WTC11 (cell line): ENCODE data around the gene SHISA7. TPM values are rescaled to one million over a fixed set of nuclear protein-coding genes. Genes with fewer than 3 reads are reported as not detected.

Experiments
- ATAC-seq: fragments of 200-7000 bp; cut with Tn5 transposase; 2 replicates; pipeline ENCODE4 v1.10.0; 2021; ENCODE audit warnings: mild to moderate bottlenecking, moderate library complexity
- CTCF ChIA-PET: fragments of 300-600 bp; sonication (Branson Sonifier 250); formaldehyde crosslinking; loops from one replicate; lab custom pipeline; 2021; ENCODE audit warnings: antibody characterized with exemption; lab: Charles Lee
- POLR2A ChIA-PET: fragments of 350-600 bp; sonication (Branson Sonifier 250); formaldehyde crosslinking; loops from one replicate; lab custom pipeline; 2021; ENCODE audit warnings: antibody characterized with exemption; lab: Charles Lee
- DNase-seq: peaks from one replicate; pipeline ENCODE4 v3.0.0; 2021; ENCODE audit warnings: low spot score
- H3K27ac Mint-ChIP-seq: 2 replicates; pipeline ENCODE4 v1.8.0; 2021; ENCODE audit warnings: mixed read lengths
- H3K27me3 Mint-ChIP-seq: 2 replicates; pipeline ENCODE4 v1.8.0; 2021; ENCODE audit warnings: low read depth, mild to moderate bottlenecking, moderate library complexity, mixed read lengths
- H3K36me3 Mint-ChIP-seq: 2 replicates; pipeline ENCODE4 v1.8.0; 2021; ENCODE audit warnings: mixed read lengths
- H3K4me1 Mint-ChIP-seq: 2 replicates; pipeline ENCODE4 v1.8.0; 2022; ENCODE audit warnings: mixed read lengths
- H3K4me3 Mint-ChIP-seq: 2 replicates; pipeline ENCODE4 v1.8.0; 2021; ENCODE audit warnings: mild to moderate bottlenecking, moderate library complexity, mixed read lengths
- H3K9me3 Mint-ChIP-seq: 2 replicates; pipeline ENCODE4 v1.8.0; 2021; ENCODE audit warnings: mixed read lengths
- ARID4B ChIP-seq: sonication (generic); formaldehyde crosslinking; IDR thresholded peaks from 2 replicates; pipeline ENCODE4 v1.8.0; 2023; ENCODE audit warnings: missing genetic modification reagents, mild to moderate bottlenecking, borderline replicate concordance
- E2F1 ChIP-seq: sonication (generic); formaldehyde crosslinking; IDR thresholded peaks from 2 replicates; pipeline ENCODE4 v1.8.0; 2022; ENCODE audit warnings: mild to moderate bottlenecking, missing genetic modification reagents
- ELF4 ChIP-seq: sonication (generic); formaldehyde crosslinking; IDR thresholded peaks from 2 replicates; pipeline ENCODE4 v1.8.1; 2022; ENCODE audit warnings: low read depth, mild to moderate bottlenecking, moderate library complexity, missing genetic modification reagents
- FOXP1 ChIP-seq: sonication (generic); formaldehyde crosslinking; IDR thresholded peaks from 2 replicates; pipeline ENCODE4 v1.8.0; 2022; ENCODE audit warnings: missing genetic modification reagents, mild to moderate bottlenecking, moderate library complexity, borderline replicate concordance
- FOXP4 ChIP-seq: sonication (generic); formaldehyde crosslinking; IDR thresholded peaks from 2 replicates; pipeline ENCODE4 v1.8.0; 2022; ENCODE audit warnings: mild to moderate bottlenecking, missing genetic modification reagents
- HMGXB4 ChIP-seq: sonication (generic); formaldehyde crosslinking; IDR thresholded peaks from 2 replicates; pipeline ENCODE4 v1.8.1; 2023; ENCODE audit warnings: mild to moderate bottlenecking, moderate library complexity, missing genetic modification reagents
- IRF1 ChIP-seq: sonication (generic); formaldehyde crosslinking; IDR thresholded peaks from 2 replicates; pipeline ENCODE4 v1.8.0; 2023; ENCODE audit warnings: missing genetic modification reagents
- MAX ChIP-seq: sonication (generic); formaldehyde crosslinking; IDR thresholded peaks from 2 replicates; pipeline ENCODE4 v1.8.0; 2022; ENCODE audit warnings: mild to moderate bottlenecking, missing genetic modification reagents
- MYBL2 ChIP-seq: sonication (generic); formaldehyde crosslinking; IDR thresholded peaks from 2 replicates; pipeline ENCODE4 v1.8.1; 2023; ENCODE audit warnings: mild to moderate bottlenecking, moderate library complexity, missing genetic modification reagents
- NFE2L1 ChIP-seq: sonication (generic); formaldehyde crosslinking; IDR thresholded peaks from 2 replicates; pipeline ENCODE4 v1.8.1; 2023; ENCODE audit warnings: missing genetic modification reagents
- NFYB ChIP-seq: sonication (generic); formaldehyde crosslinking; conservative IDR thresholded peaks from 2 replicates; pipeline ENCODE4 v1.8.0; 2022; ENCODE audit warnings: low read depth, missing genetic modification reagents
- NR3C1 ChIP-seq: sonication (generic); formaldehyde crosslinking; conservative IDR thresholded peaks from 2 replicates; pipeline ENCODE4 v1.8.1; 2023; ENCODE audit warnings: low read depth, mild to moderate bottlenecking, missing genetic modification reagents
- PRRX2 ChIP-seq: fragments of 250-450 bp; sonication (Bioruptor Pico); IDR thresholded peaks from 2 replicates; pipeline ENCODE4 v1.8.0; 2021; ENCODE audit warnings: mild to moderate bottlenecking
- STAT6 ChIP-seq: sonication (generic); formaldehyde crosslinking; conservative IDR thresholded peaks from 2 replicates; pipeline ENCODE4 v1.8.1; 2023; ENCODE audit warnings: mild to moderate bottlenecking, low read depth, missing genetic modification reagents, moderate library complexity
- TCF7 ChIP-seq: sonication (generic); formaldehyde crosslinking; IDR thresholded peaks from 2 replicates; pipeline ENCODE4 v1.8.0; 2022; ENCODE audit warnings: mild to moderate bottlenecking, low read depth, missing genetic modification reagents, moderate library complexity
- TEAD1 ChIP-seq: sonication (generic); formaldehyde crosslinking; IDR thresholded peaks from 2 replicates; pipeline ENCODE4 v1.8.0; 2022; ENCODE audit warnings: mild to moderate bottlenecking, missing genetic modification reagents
- ZMAT4 ChIP-seq: fragments of 250-450 bp; sonication (Bioruptor Pico); IDR thresholded peaks from 2 replicates; pipeline ENCODE4 v1.9.0; 2021; ENCODE audit warnings: mild to moderate bottlenecking
- ZNF232 ChIP-seq: sonication (generic); formaldehyde crosslinking; IDR thresholded peaks from 2 replicates; pipeline ENCODE4 v1.8.0; 2022; ENCODE audit warnings: mild to moderate bottlenecking, missing genetic modification reagents
- ZSCAN18 ChIP-seq: fragments of 250-450 bp; sonication (Bioruptor Pico); IDR thresholded peaks from 2 replicates; pipeline ENCODE4 v2.1.2; 2022; ENCODE audit warnings: mild to moderate bottlenecking, moderate library complexity
- total RNA-seq: library from RNA; stranded (reverse); gene quantifications from 3 replicates; pipeline ENCODE4 v1.2.3, GENCODE V29; 2021

Gene SHISA7
- total RNA-seq, 1 experiment from 2014 or later = 0.79 TPM

GRCh38 chr19:55439052-55439451, 4.0 kb downstream of the SHISA7 start:
- Mint-ChIP-seq H3K27ac (no peak overlapping the region), H3K36me3 (no peaks in the 10 kb centered on the region), H3K4me1 (peaks cover 20% of the 10 kb centered on the region), H3K27me3 (peaks cover 8% of the 10 kb centered on the region), H3K9me3 (no peaks in the 10 kb centered on the region), H3K4me3 (no peak overlapping the region)
- ATAC-seq (no peak), DNase-seq (no peak)
- ChIA-PET CTCF (no interaction called here), POLR2A (interaction anchor here (0.7 kb wide), 1 partner anchor 81 kb away, joined by 4 read pairs; no protein-coding TSS in a partner anchor)
- TF ChIP-seq ELF4 (no peak), NFYB (no peak), HMGXB4 (CRISPR knock-in tag) (no peak), NR3C1 (CRISPR knock-in tag) (no peak), NFE2L1 (CRISPR knock-in tag) (no peak)
- TF ChIP-seq, all 79 proteins: peak for 0

GRCh38 chr19:55437410-55437809, 5.7 kb downstream of the SHISA7 start:
- Mint-ChIP-seq H3K9me3 (peaks cover 3% of the 10 kb centered on the region; the same call in 1 of the 2 replicates), H3K4me3 (no peak overlapping the region), H3K4me1 (peaks cover 15% of the 10 kb centered on the region), H3K27me3 (peaks cover 13% of the 10 kb centered on the region), H3K27ac (no peak overlapping the region), H3K36me3 (no peaks in the 10 kb centered on the region)
- DNase-seq (peak; percentile 85), ATAC-seq (peak; percentile 73)
- POLR2A ChIA-PET = interaction anchor here (1.0 to 1.4 kb wide), 3 partner anchors 30 to 162 kb away, joined by 3 to 5 read pairs (median 4); partner anchors contain the start of genes FIZ1 and UBE2S
- CTCF ChIA-PET = interaction anchor here (0.5 to 1.7 kb wide), 18 partner anchors 14 to 296 kb away, joined by 3 to 13 read pairs (median 4); partner anchors contain the start of genes DNAAF3, ISOC2 and ZNF784
- no peak for TF ChIP-seq TCF7 (CRISPR knock-in tag)
- TF ChIP-seq TEAD1 = peak; percentile 90
- peak; percentile 97 for TF ChIP-seq FOXP4 (CRISPR knock-in tag)
- TF ChIP-seq STAT6 (CRISPR knock-in tag) = no peak
- TF ChIP-seq E2F1 = no peak
- TF ChIP-seq FOXP1 (CRISPR knock-in tag) = peak; percentile 82; the same call in 1 of the 2 replicates
- peak; percentile 59; the same call in 1 of the 2 replicates for TF ChIP-seq MYBL2 (CRISPR knock-in tag)
- peak; percentile 95 for TF ChIP-seq ARID4B (CRISPR knock-in tag)
- no peak for TF ChIP-seq ZNF232
- TF ChIP-seq ZMAT4 (CRISPR knock-in tag) = no peak
- 0 out of 2 replicates have a peak, but pooled peaks have one; percentile 13 for TF ChIP-seq ZSCAN18 (CRISPR knock-in tag)
- TF ChIP-seq PRRX2 (CRISPR knock-in tag) = no peak
- peak; percentile 55; the same call in 1 of the 2 replicates for TF ChIP-seq MAX (CRISPR knock-in tag)
- TF ChIP-seq IRF1 (CRISPR knock-in tag) = 0 out of 2 replicates have a peak, but pooled peaks have one; percentile 61
